Measurements from ENCODE around the gene SHROOM3.
"Not testable (repeated sequence)": the region's sequence is repeated elsewhere in the genome, so short reads cannot be mapped to it uniquely, and the experiment has no call there.

Gene SHROOM3

DNA sequence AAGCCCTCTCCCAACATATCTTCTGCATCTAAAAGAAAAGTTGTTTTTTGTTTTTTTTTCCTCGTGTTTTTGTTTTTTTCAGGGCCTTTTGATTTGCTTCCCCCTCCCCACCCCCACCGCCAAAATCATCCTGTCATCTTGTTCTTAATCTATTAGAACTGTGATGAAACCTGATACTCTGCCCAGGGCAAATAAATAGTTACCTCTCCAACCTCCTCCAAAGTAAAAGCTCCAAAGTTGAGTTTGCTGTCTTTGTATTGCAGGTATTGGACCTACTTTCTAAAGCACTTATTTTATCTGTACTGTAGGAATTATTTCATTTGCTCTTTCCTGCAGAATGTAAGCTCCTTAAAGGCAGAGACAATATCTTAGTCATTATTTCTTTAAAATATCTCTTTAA lies 290.0 kb downstream of the SHROOM3 start:
- DNase-seq (ENCODE audit: low spot score), result no peak

DNA sequence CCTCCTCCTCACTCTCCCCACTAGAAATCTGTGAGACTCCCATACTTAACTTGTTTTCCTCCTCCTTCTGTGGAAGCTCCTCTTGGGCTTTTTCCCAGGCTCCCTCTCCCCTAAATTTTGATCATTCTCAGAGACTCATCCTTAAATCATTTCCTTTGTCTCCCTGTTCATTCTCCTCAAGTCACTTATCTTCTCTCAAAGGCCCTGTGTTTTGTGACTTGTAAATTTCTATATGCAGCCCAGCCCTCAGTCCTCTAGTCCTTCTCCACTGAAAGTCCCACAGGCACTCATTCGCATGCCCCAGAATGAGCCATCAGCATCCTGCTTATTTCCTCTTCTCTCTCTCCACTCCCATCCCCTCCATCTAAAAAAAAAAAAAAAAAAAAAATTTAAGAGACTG lies 291.1 kb downstream of the SHROOM3 start:
- DNase-seq (ENCODE audit: low spot score), result no peak

DNA sequence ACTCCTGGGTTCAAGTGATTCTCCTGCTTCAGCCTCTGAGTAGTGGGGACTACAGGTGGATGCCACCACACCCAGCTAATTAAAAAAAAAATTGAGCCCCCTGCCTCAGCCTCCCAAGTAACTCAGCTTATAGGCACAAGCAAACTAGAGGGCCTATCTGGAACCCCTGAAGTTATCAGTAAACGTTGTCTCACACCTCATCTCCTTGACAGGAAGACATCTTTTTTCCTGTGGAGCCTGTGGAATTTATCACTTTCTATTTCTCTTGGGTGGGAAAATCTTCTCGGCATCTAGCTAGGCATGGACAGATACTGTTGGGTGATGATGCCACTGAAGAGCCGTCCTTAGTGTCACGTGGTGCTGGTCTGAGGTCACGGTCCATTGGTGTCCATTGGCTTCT lies 291.6 kb downstream of the SHROOM3 start:
- DNase-seq (ENCODE audit: low spot score), result no peak

GRCh38 chr4:76727934-76728333 lies 292.9 kb downstream of the SHROOM3 start:
- DNase-seq (ENCODE audit: low spot score), result not testable (repeated sequence)

- no peak for DNase-seq (ENCODE audit: low spot score)
Observed at GRCh38 chr4:76729460-76729859, 294.4 kb downstream of the SHROOM3 start.

GRCh38 chr4:76729980-76730379 lies 295.0 kb downstream of the SHROOM3 start:
- DNase-seq (ENCODE audit: low spot score), result no peak

GRCh38 chr4:76732246-76732645 lies 297.2 kb downstream of the SHROOM3 start:
- DNase-seq (ENCODE audit: low spot score), result no peak

GRCh38 chr4:76733068-76733771 lies 298.2 kb downstream of the SHROOM3 start:
- DNase-seq (ENCODE audit: low spot score), result no peak

DNA sequence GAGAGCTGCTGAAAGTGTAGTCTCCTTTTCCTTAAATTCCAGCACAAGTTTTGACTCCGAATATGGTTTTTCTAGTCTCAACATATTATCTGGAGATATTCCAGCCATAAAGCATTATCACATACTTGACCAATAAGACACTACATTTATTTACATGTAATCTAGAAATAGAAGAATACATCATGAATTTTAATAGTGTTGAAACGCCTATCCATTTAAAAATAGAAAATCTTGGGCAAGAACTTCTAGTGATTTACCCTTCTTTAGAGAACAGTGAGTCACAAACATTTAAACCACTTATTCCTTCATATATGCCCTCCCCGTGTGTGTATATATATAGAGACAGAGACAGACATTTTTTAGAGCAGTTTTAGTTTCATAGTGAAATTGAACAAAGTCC lies 301.4 kb downstream of the SHROOM3 start:
- DNase-seq (ENCODE audit: low spot score), result peak; percentile 41

GRCh38 chr4:76737180-76737579 lies 302.2 kb downstream of the SHROOM3 start:
- no peak for DNase-seq (ENCODE audit: low spot score)

DNA sequence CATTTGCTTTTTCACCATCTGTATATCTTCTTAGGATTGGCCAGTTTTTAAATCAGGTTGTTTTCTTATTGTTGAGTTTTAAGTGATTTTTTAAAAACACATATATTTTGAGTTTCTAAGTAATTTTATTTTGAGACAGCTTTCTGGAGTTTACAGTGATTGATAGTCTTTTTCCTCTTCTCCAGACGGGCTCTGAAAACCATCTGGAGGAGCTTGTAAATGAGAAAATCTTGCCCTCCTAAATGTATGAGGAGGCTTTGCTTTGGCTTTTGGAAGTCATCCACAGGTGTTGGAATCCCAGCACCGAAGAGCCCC lies 302.7 kb downstream of the SHROOM3 start:
- no peak for DNase-seq (ENCODE audit: low spot score)

DNA sequence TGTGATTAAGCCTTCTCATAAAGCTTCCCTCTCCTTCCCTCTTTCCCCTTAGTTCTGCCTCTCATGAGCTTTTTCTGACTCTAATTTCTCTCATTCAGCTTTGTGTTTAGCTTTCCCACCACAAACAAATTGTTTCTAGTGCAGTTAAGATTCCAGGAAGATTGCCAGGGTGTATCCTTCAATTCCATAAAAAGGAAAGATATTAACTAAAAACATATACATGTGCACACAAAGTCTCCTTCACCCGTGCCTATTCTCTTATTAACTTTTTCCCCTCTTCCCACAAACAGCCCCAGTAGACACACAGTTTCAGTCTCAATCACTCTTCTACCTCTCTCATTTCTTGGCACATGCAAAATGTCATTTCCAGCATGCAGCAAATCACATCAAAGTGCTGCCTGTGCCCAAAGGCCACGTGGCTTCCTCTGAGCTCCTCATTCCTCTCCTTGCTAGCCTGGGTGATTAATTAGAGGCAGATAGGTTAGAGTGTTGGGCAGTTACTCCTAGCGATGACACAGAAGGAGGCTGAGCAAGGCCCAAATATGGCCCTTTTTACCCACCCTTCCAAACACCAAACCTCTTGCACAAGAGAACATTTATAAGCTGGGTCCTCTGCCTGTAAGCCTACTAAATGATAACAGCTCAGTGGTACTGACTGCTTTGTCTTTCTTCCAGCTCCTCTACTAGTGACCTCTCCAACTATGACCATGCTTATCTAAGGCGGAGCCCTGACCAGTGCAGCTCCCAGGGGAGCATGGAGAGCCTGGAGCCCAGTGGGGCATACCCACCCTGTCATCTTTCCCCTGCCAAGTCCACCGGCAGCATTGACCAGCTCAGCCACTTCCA lies 303.3 kb downstream of the SHROOM3 start:
- DNase-seq (ENCODE audit: low spot score), result peak; percentile 89

DNA sequence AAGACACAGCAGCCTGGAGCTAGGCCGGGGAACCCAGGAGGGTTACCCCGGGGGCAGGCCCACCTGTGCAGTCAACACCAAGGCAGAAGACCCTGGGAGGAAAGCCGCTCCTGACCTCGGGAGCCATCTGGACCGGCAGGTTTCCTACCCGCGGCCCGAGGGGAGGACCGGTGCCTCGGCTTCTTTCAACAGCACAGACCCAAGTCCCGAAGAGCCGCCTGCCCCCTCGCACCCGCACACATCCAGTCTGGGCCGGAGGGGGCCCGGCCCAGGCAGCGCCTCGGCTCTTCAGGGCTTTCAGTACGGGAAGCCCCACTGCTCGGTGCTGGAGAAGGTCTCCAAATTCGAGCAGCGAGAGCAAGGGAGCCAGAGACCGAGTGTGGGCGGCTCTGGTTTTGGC lies 305.2 kb downstream of the SHROOM3 start:
- DNase-seq (ENCODE audit: low spot score), result no peak

DNA sequence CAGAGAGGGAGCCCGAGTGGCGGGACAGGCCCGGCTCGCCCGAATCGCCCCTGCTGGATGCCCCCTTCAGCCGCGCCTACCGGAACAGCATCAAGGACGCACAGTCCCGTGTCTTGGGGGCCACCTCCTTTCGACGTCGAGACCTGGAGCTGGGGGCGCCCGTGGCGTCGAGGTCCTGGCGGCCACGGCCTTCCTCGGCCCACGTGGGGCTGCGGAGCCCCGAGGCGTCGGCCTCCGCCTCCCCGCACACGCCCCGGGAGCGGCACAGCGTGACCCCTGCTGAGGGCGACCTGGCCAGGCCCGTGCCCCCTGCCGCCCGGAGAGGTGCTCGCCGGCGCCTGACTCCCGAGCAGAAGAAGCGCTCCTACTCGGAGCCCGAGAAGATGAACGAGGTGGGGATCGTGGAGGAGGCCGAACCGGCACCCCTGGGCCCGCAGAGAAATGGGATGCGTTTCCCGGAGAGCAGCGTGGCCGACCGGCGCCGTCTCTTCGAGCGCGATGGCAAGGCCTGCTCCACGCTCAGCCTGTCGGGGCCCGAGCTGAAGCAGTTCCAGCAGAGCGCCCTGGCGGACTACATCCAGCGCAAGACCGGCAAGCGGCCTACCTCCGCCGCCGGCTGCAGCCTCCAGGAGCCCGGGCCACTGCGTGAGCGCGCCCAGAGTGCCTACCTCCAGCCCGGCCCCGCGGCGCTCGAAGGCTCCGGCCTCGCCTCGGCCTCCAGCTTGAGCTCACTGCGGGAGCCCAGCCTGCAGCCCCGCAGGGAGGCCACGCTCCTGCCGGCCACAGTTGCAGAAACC lies 306.0 kb downstream of the SHROOM3 start:
- DNase-seq (ENCODE audit: low spot score), result no peak

DNA sequence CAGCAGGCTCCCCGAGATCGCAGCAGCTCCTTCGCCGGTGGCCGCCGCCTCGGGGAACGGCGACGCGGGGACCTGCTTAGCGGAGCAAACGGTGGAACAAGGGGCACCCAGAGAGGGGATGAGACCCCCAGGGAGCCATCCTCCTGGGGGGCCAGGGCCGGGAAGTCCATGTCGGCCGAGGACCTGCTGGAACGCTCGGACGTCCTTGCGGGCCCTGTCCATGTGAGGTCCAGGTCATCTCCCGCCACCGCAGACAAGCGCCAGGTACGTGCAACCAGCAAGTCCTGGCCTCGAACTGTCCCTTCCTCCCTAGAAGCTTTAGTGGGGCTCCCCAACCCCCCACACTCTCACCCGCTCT lies 306.6 kb downstream of the SHROOM3 start:
- DNase-seq (ENCODE audit: low spot score), result no peak

DNA sequence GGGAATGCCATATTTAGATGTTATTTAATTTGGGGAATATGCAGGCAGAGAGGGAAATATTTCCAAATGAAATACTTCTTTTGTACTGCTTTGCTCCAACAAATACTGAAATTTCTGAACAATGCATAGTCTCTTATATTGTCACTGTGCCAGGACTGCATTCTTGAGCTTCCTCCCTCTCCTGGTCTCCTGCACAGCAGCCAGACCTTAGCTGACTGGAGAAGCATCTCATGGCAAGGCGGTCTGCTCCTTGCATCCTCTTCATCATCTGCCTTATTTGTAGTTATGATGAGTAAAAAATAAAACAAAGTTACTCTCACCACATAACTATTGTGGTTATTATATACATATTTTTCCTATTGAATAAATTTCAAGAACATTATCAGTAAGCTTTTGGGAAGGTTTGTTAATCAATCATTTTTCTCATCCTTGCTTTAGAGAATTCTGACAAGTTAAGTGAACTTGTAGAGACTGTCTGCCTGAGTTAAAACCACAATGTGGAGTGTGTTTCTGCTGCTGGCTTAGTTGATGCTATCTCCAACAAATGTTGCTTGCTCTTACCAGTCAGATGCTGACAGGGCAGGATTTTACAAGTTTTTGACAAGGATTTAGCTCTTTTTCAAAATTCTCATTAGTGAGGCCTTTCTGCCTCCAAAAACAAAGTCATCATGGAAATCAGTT lies 309.4 kb downstream of the SHROOM3 start:
- DNase-seq (ENCODE audit: low spot score), result peak; percentile 41

DNA sequence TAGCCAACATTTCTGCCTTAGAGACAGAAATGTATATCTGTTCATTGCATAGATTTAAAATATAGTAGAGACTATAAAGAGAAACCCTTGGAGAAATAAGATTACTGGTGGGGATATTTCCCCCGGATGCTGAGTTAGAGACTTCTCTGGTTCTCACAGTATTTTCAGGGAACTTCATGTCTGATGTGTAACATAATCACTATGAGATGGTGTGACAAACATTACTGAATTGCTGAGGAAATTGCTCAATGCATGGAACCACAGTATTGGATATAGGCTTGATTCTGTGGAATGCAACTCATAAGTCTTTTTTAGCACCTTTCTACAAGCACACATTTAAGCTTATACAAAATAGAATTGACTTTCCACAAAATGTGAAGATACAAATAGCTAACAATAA lies 310.2 kb downstream of the SHROOM3 start:
- no peak for DNase-seq (ENCODE audit: low spot score)

DNA sequence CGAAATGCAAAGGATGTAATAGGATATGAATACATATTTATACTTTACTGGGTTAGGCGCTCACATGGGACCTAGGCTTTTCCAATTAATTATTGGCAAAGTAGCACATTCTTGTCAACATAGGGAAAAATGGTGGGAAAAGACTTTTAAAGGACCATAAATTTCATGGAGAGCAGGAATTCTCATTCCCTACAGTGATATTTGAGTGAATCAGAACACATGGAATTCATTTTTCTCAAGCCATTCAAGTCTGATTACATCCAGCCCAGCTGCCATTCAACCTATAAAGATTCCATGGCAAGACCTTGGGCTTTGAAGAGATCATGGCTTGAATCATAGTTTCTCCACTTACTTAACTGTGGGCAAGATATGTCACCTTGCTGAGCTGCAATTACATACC lies 312.5 kb downstream of the SHROOM3 start:
- DNase-seq (ENCODE audit: low spot score), result no peak

DNA sequence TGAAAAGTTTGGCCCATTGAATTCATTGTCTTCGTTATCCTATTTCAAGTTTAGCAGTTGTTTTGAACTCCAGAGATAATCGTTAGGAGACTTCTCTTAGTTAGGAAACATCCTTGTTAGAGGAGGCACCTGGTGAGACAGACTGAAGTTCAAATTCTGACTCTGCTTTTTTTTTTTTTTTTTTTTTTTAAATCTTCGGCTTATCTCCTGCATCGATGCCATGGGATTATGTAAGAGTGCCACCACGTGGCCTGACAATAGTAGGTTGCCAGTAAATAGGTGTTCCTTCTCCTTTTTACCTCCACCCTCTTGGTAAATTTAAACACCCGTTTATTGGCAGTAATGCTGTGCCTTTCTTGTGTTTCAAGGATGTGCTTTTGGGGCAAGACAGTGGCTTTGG lies 313.6 kb downstream of the SHROOM3 start:
- no peak for DNase-seq (ENCODE audit: low spot score)

DNA sequence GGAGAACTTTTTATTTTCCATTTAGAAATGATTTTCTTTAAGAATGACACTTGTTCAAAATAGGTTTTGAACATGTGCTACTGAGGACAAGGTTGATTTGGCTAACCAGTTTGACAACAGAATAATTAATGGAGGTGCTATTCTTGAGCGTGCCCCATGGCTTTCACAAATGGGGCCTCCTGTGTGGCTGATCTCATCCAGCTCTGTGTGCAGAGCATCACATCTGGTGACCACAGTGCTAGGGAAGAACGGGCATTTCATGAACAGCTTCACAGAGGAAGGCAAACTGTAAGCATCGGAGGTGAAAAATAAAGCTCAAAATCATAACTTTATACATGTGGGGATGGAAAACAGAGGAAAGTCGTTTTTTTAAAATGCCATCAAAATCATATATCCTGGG lies 314.3 kb downstream of the SHROOM3 start:
- DNase-seq (ENCODE audit: low spot score), result no peak

DNA sequence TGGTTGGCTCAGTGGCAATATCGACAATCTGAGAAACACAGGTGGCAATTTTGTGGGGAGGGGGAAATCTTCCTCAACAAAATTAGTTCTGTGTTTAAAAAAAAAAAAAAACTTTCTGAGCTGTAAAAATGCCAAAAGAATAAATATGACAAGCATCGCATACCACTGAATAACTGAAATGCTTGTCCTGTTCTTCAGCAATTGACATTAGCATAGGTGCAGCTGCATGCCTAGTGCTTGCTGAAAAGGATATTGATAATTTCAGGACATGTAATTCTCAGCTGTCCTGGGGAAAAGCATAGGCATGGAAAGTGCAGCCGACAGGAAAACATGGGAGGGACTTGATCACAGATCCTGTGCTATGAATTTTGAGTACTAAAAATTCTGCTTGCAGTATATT lies 315.7 kb downstream of the SHROOM3 start:
- no peak for DNase-seq (ENCODE audit: low spot score)

- no peak for DNase-seq (ENCODE audit: low spot score)
Observed at GRCh38 chr4:76751612-76752343, 316.7 kb downstream of the SHROOM3 start.
